Measurements from ENCODE around the gene CDH15.

The CDH15 gene

DNA sequence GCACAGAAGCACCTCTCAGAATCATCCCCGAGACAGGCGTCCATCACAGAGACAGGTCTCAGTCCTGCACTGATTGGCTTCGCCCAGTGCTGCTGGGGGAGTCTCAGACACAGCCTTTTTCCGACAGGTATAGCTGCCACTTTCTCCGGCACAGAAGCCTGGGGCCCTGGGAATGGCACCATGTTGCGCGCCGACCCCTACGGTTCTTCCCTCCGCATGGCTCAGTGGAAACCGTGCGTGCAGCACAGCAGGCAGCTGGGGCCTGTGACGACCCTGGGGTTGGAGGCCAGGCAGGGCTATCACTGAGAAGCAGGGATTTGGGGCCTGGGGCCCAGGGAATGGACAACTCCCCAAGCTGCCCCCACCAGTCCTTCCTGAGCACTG is 29.7 kb upstream of the CDH15 start:
- DNase-seq = no peak

DNA sequence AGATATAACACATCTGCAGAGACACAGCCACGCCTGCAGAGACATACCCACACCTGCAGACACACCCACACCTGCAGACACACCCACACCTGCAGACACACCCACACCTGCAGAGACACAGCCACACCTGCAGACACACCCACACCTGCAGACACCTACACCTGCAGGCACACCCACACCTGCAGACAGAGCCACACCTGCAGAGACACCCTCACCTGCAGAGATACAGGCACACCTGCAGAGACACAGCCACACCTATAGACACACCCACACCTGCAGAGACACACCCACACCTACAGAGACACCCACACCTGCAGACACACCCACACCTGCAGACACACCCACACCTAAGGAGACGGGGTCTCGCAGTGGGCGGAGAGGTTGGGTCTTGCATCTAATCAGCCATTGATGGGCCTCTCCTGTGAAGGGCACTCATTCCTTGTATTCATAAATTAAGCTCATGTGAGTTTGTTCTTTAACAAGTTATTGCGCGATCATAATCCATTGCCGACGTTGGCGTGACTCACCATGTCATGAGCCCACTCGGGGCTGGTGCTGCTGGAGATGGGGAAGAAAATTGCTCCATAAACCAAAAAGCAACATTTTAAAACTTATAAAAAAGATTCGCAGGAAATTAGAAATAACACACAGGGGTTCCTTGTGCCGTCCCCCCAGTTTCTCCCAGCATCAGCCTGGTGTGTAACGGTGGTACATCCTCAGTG is 28.9 kb upstream of the CDH15 start:
- peak; percentile 27 for DNase-seq

- no peak for DNase-seq
Measured at GRCh38 chr16:89143201-89143741, 28.3 kb upstream of the CDH15 start.

GRCh38 chr16:89143911-89144675 is 27.5 kb upstream of the CDH15 start:
- no peak for DNase-seq

- DNase-seq = no peak
Measured at GRCh38 chr16:89144681-89145080, 26.9 kb upstream of the CDH15 start.

DNA sequence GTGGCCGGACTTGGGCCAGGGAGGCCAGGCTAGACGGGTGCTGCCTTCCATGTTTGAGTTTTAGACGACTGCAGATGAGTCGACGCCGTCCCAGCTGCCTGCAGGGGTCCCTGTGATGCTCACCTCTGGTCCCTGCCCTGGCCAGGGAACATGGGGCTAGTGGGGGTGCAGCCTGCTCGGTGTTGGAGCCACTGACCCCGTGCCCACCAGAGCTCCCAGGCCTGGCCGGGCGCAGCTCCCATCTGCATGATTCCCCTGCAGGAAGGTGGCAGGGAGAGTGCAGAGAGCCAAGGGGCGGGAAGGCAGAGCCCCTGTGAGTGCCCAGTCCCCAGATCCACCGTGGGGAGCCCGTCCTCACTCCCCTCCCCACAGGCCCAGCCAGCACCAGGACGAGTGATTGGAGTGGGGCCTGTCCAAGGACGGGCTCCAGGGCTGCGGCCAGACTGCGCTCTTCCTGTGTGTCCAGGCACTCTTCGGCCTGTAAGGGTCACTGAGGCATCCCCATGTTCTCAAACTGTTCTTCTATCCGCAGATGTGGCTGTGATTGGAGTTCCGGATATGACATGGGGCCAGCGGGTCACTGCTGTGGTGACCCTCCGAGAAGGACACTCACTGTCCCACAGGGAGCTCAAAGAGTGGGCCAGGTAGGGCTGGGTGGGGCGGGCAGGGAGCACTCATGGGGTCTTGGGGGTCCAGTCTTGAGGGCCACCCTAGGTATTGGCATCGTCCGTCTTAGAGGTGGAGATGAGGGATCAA is 26.0 kb upstream of the CDH15 start:
- no peak for DNase-seq

- no peak for DNase-seq
Measured at GRCh38 chr16:89146211-89147005, 25.1 kb upstream of the CDH15 start.

DNA sequence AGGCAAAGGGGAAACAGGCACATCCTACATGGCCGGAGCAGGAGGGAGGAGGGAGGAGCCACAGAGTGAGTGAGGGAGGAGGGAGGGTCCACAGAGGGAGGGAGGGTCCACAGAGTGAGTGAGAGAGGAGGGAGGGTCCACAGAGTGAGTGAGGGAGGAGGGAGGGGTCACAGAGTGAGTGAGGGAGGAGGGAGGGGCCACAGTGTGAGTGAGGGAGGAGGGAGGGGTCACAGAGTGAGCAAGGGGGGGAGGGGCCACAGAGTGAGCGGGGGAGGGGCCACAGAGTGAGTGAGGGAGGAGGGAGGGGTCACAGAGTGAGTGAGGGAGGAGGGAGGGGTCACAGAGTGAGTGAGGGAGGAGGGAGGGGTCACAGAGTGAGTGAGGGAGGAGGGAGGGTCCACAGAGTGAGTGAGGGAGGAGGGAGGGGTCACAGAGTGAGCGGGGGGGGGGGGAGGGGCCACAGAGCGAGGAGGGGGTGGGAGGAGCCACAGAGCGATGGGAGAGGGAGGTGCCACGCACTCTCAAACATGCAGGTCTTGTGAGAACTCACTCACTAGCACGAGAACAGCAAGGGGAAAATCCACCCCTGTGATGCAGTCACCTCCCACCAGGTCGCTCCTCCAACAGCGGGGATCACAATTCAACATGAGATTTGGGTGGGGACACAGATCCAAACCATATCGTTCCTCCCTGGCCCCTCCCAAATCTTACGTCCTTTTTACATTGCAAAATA is 24.3 kb upstream of the CDH15 start:
- DNase-seq = no peak

- no peak for DNase-seq
Measured at GRCh38 chr16:89149386-89149785, 22.2 kb upstream of the CDH15 start.

DNA sequence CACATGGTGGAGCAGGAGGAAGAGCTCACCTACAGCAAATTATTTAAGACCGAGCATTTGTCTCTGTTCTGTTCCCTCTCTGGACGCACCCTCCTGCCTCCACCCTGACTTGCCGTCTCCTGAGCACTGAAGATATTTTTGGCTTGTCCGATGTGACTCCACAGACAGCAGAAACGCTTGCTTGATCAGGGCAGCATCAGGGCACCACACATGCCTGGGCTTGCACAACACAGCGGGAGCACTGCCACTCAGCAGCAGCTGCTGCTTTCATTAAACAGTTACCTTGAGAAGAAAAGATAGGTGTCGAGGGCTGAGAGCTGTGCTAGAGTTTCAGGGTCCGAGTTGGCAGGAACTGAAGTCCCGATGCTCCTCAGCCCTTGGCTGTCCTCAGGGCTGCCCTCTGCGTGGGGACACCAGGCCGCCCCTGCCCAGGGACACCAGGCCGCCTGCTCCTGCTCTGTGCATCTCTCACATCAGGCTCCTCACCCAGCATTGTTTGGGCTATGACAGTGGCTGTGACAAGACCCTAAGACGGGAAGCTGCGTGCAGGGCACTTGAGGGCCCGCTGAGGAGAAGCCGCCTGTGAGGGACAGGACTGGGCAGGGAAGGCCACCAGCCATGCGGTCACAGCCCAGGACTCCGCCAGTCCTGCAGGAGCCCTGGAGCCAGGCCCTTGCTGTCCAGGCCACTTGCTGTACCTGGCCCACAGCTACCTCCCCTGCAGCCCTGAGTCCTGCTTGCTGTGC is 21.3 kb upstream of the CDH15 start:
- DNase-seq = no peak

- DNase-seq = no peak
Measured at GRCh38 chr16:89150981-89151380, 20.6 kb upstream of the CDH15 start.

DNA sequence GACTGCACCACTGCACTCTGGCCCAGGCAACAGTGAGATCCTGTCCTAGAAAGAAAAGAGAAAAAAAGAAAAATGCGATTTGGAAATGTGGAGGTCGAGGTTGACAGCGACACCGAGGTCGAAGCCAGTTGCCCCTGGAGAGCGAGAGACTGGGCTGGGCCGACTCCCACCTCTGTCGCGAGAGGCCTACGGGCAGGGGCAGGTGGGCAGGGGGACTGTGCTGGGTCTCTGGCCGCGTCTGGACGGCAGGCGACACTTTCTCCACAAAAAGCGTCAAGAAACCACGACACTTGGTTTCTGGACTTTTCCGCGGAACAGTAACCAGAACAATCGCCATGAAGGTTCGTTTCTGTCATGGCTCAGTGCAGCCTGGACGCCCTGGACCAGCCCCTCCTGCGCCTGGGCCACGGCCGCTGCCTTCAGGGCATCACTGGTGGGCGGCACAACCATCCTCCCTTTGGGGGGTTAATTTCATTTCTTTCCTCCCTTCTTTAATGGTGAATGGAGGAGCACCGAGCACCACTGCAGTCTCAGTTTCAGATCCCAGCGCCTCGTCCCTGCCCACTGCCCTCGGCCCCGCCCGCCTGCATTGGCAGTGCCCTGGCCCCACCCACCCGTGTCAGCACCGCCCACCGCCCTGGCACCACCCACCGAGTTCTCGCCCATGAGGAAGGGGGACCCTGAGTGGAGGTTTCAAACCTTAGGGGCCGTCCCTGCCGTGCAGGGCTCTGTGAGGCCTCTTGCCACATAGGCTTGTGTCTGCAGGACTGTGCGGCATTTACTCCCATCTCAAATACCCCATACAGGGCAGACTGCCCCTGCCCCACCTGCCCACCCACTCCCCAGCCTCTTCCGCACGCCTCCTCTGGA is 18.5 kb upstream of the CDH15 start:
- peak; percentile 59 for DNase-seq

DNA sequence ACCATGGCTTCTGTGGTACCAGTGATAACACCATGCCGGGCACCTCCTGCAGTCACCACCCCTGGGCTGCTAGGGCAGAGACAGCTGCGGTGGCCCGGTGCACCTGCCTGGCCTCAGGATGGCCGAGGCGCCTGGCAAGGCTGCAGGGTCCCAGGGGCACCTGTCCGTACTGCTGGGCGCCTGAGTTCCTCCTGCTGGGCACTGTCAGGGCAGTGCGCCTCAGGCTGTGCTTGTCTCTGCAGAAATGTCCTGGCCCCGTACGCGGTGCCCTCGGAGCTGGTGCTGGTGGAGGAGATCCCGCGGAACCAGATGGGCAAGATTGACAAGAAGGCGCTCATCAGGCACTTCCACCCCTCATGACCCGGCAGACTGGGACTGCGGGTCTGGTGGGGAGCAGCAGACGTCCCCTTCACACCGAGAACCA is 17.7 kb upstream of the CDH15 start:
- no peak for DNase-seq

DNA sequence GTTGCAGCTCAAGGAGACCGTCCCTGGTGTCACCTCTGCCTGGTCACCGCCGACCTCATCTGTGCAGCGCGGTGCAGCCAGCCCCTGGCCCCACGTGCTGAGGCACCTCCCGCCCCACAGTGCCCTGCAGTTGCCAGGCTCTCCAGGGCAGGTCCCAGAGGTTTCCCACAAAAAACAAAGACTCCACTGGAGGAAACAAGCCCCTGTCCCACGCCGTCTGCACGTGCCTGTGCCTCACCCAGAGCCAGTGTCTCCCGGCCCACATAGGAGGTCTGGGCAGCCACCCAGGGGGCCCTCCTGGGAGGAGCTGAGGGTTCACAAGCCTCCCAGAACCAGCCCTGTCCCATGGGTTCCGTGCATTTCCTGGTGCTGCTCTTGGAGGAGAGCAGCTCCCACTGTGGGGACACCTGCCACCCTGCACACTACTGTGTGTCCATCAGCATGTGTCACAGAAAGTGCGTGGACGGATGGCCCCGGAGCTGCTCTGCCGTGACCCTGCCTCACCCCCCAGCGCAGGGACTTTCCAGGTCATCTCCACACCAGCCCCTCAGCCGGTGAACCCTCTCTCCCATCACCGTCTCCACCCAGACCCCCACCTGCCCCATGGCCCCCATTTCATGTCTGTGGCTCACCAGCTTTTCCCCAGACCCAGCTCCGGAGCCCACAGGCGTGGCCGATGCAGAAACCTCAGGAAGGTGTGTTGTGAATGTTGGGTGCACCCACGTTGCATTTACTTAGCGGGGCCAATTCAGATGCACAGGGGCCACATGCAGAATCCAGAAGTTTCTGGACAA is 17.0 kb upstream of the CDH15 start:
- no peak for DNase-seq

DNA sequence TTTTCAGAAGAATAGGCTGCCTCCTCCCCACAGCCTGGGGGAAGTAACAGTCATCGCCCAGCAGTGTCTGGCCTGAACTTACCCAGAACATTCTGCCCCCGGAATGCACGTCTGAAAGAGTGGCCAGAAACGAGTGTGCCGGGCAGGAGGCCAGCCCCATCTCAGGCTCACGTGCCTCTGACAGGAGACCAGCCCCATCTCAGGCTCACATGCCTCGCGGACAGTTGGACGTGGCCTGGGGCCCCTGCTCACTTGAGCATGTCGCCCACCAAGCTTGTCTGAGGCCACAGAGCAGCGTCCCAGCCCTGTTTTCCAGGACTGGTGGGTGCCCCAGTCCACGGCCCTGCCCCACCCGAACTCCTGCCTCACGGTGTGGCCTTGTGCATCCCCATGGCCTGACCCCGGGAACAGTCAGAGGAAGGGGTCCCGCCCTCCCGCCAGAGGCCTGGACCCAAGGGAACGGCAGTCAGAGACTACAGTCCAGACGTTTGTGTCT is 16.3 kb upstream of the CDH15 start:
- no peak for DNase-seq

GRCh38 chr16:89155851-89156739 is 15.5 kb upstream of the CDH15 start:
- peak; percentile 42 for DNase-seq

DNA sequence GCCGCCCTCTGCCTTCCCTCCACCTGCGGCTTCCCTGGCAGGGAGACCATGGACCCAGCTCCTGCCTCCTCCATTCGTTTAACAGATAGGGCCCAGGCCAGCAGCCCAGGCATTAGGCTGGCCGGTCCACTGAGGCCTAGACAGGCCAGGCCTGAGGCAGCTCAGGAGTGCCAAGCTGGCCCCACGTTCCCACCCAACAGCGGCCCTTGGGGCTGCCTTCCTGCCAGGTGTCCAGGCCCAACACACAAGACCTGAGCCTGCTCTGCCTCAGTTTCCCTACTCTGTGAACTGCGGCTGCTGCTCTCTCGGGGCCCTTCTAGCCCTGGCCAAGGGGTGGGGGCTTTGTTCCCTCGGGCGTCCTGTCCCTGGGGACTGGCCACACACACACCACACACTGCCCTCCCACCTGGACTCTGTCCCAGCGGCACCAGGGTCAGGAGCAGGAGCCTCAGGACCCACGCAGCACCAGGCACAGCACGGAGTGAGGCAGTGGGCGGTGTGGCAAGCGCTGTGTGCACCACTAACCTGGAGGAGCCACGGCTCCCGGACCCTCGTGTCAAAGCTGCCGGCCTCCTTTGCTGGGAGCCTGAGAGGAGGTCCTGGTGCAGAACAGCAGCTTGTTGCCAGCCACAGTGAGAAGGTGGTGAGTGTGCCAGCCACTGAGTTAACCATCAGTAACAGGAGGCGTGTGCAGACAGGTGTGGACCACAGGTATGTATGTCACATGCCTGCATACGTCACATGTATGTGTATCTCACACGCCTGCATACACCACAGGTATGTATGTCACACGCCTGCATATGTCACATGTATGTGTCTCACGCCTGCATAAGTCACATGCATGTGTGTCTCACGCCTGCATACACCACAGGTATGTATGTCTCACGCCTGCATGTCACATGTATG is 14.6 kb upstream of the CDH15 start:
- DNase-seq = no peak

Measured in hematopoietic multipotent progenitor cell treated with erythropoietin and hydrocortisone succinate and interleukin-3 and kit ligand, for 4 days (in vitro differentiated cells).